GM23248 (cell line): ENCODE data around the gene MAGI3.

Experiments used
- EZH2 ChIP-seq: fragments of 200-600 bp; sonication (generic); IDR thresholded peaks from 2 replicates; pipeline ENCODE4 v1.6.1; 2018; ENCODE audit warnings: antibody characterized with exemption, mild to moderate bottlenecking; ENCODE audit not compliant: insufficient read depth, poor library complexity, severe bottlenecking
- EZH2phosphoT487 ChIP-seq: fragments of 200-600 bp; sonication (generic); IDR thresholded peaks from 2 replicates; pipeline ENCODE4 v1.6.1; 2018; ENCODE audit warnings: antibody characterized with exemption, moderate library complexity, mild to moderate bottlenecking, low read depth; ENCODE audit not compliant: insufficient read depth

DNA sequence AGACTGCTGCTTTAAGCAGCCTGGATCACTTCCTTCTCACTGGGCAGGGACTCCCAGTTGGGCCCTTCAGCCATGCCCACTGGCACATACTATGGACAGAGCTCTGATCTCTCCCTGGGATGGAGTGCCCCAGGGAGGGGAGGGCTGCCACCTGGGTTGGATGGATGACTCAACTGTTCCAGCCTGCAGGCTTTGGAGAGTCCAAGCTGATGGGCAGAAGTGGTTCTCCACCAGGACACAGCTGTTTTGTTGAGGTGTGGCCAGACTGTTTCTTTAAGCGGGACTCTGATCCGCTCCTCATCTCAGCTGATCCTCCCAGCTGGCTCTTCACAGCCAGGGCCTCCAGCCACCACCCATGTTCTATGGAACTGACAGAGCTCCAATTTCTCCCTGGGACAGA is 166.9 kb downstream of the MAGI3 start:
- no peak for TF ChIP-seq EZH2
- TF ChIP-seq EZH2phosphoT487 = no peak
